Activated CD4-positive, alpha-beta T cell treated with anti-CD3 and anti-CD28 coated beads for 36 hours (primary cell): ENCODE measurements around the gene LYPD1. TPM values are rescaled to one million over a fixed set of nuclear protein-coding genes. Genes with fewer than 3 reads are reported as not detected.

Experiments
- ATAC-seq: fragments of 200-7000 bp; cut with Tn5 transposase; one replicate; pipeline ENCODE4 v1.10.0; 2021; ENCODE audit warnings: mild to moderate bottlenecking, moderate library complexity
- CTCF ChIA-PET: fragments of 350-600 bp; sonication (Branson Sonifier 250); formaldehyde crosslinking; loops from one replicate; lab custom pipeline; 2021; ENCODE audit warnings: antibody characterized with exemption; lab: Charles Lee
- POLR2A ChIA-PET: fragments of 350-600 bp; sonication (Branson Sonifier 250); formaldehyde crosslinking; loops from one replicate; lab custom pipeline; 2021; ENCODE audit warnings: antibody characterized with exemption, inconsistent platforms; lab: Charles Lee
- DNase-seq: peaks from one replicate; pipeline ENCODE4 v3.0.0-alpha.2; 2020
- H3K27ac Mint-ChIP-seq: one replicate; pipeline ENCODE4 v1.8.0; 2021; ENCODE audit warnings: mixed read lengths
- H3K27me3 Mint-ChIP-seq: one replicate; pipeline ENCODE4 v1.8.0; 2021; ENCODE audit warnings: mixed read lengths
- H3K36me3 Mint-ChIP-seq: one replicate; pipeline ENCODE4 v1.8.0; 2021; ENCODE audit warnings: low read depth, mixed read lengths
- H3K4me1 Mint-ChIP-seq: one replicate; pipeline ENCODE4 v1.8.0; 2021; ENCODE audit warnings: mixed read lengths
- H3K4me3 Mint-ChIP-seq: one replicate; pipeline ENCODE4 v1.8.0; 2021; ENCODE audit warnings: mild to moderate bottlenecking, moderate library complexity, mixed read lengths
- H3K9me3 Mint-ChIP-seq: one replicate; pipeline ENCODE4 v1.8.0; 2021; ENCODE audit warnings: low read depth, mixed read lengths
- intact Hi-C, 2 experiments: fragments of 100-400 bp; cut with DNase I in 1 of 2; cut with micrococcal nuclease in 1 of 2; formaldehyde crosslinking; loops; one replicate each; pipeline versions ENCODE4 v1.14.2 to v1.15.1; 2022 to 2024; cut with DNase I, micrococcal nuclease
- total RNA-seq, 2 experiments: library from RNA; stranded (reverse); gene quantifications; one replicate each; pipeline ENCODE4 v1.2.3, GENCODE V29; 2021

The LYPD1 gene
- total RNA-seq, 2 experiments from 2014 or later, result not detected

- CTCF ChIA-PET, result no interaction called here
- no peak overlapping the region for H3K4me3 Mint-ChIP-seq
- H3K36me3 Mint-ChIP-seq, result no peaks in the 10 kb centered on the region
- no peaks in the 10 kb centered on the region for H3K27me3 Mint-ChIP-seq
- H3K4me1 Mint-ChIP-seq, result no peaks in the 10 kb centered on the region
- no peak overlapping the region for H3K27ac Mint-ChIP-seq
- intact Hi-C loops, result no loop called here
- POLR2A ChIA-PET, result no interaction called here
- H3K9me3 Mint-ChIP-seq, result no peaks in the 10 kb centered on the region
- DNase-seq, result no peak
- no peak for ATAC-seq
Measured at GRCh38 chr2:132605236-132606180, 64.5 kb downstream of the LYPD1 start.

- peaks cover 3% of the 10 kb centered on the region for H3K27me3 Mint-ChIP-seq
- H3K36me3 Mint-ChIP-seq, result no peaks in the 10 kb centered on the region
- H3K9me3 Mint-ChIP-seq, result no peaks in the 10 kb centered on the region
- no peaks in the 10 kb centered on the region for H3K4me1 Mint-ChIP-seq
- no peak overlapping the region for H3K27ac Mint-ChIP-seq
- ChIA-PET CTCF (no interaction called here), POLR2A (no interaction called here)
- ATAC-seq (no peak), DNase-seq (no peak)
- no peak overlapping the region for H3K4me3 Mint-ChIP-seq
- intact Hi-C loops, result no loop called here
Measured at GRCh38 chr2:132604561-132604960, 65.4 kb downstream of the LYPD1 start.

- Mint-ChIP-seq H3K4me3 (no peak overlapping the region), H3K4me1 (no peaks in the 10 kb centered on the region), H3K27ac (no peak overlapping the region), H3K9me3 (no peaks in the 10 kb centered on the region), H3K36me3 (no peaks in the 10 kb centered on the region), H3K27me3 (peaks cover 7% of the 10 kb centered on the region)
- POLR2A ChIA-PET, result no interaction called here
- CTCF ChIA-PET, result no interaction called here
- no peak for ATAC-seq
- no peak for DNase-seq
- intact Hi-C loops, result no loop called here
Measured at GRCh38 chr2:132599556-132599955, 70.4 kb downstream of the LYPD1 start.

GRCh38 chr2:132598536-132598935 is 71.5 kb downstream of the LYPD1 start:
- ChIA-PET CTCF (no interaction called here), POLR2A (no interaction called here)
- Mint-ChIP-seq H3K27me3 (peaks cover 7% of the 10 kb centered on the region), H3K27ac (no peak overlapping the region), H3K36me3 (no peaks in the 10 kb centered on the region), H3K4me1 (no peaks in the 10 kb centered on the region), H3K4me3 (no peak overlapping the region), H3K9me3 (no peaks in the 10 kb centered on the region)
- DNase-seq (no peak), ATAC-seq (no peak)
- intact Hi-C loops, result no loop called here

GRCh38 chr2:132597831-132598230 is 72.2 kb downstream of the LYPD1 start:
- Mint-ChIP-seq H3K4me1 (no peaks in the 10 kb centered on the region), H3K9me3 (no peaks in the 10 kb centered on the region), H3K27ac (no peak overlapping the region), H3K36me3 (no peaks in the 10 kb centered on the region), H3K27me3 (peaks cover 7% of the 10 kb centered on the region), H3K4me3 (no peak overlapping the region)
- ATAC-seq (no peak), DNase-seq (no peak)
- intact Hi-C loops, result no loop called here
- CTCF ChIA-PET, result no interaction called here
- POLR2A ChIA-PET, result no interaction called here

GRCh38 chr2:132597166-132597565 is 72.8 kb downstream of the LYPD1 start:
- ATAC-seq (no peak), DNase-seq (no peak)
- no peak overlapping the region for H3K27ac Mint-ChIP-seq
- peaks cover 7% of the 10 kb centered on the region for H3K27me3 Mint-ChIP-seq
- no peaks in the 10 kb centered on the region for H3K36me3 Mint-ChIP-seq
- ChIA-PET POLR2A (no interaction called here), CTCF (no interaction called here)
- no peaks in the 10 kb centered on the region for H3K4me1 Mint-ChIP-seq
- intact Hi-C loops, result no loop called here
- H3K9me3 Mint-ChIP-seq, result no peaks in the 10 kb centered on the region
- no peak overlapping the region for H3K4me3 Mint-ChIP-seq

- CTCF ChIA-PET, result no interaction called here
- H3K9me3 Mint-ChIP-seq, result no peaks in the 10 kb centered on the region
- H3K36me3 Mint-ChIP-seq, result no peaks in the 10 kb centered on the region
- no peak overlapping the region for H3K4me3 Mint-ChIP-seq
- DNase-seq (no peak), ATAC-seq (no peak)
- H3K27ac Mint-ChIP-seq, result no peak overlapping the region
- POLR2A ChIA-PET, result no interaction called here
- intact Hi-C loops, result no loop called here
- H3K27me3 Mint-ChIP-seq, result peaks cover 7% of the 10 kb centered on the region
- no peaks in the 10 kb centered on the region for H3K4me1 Mint-ChIP-seq
Measured at GRCh38 chr2:132595693-132596092, 74.3 kb downstream of the LYPD1 start.

- no peak for ATAC-seq
- DNase-seq, result no peak
- Mint-ChIP-seq H3K36me3 (no peaks in the 10 kb centered on the region), H3K9me3 (no peaks in the 10 kb centered on the region), H3K4me3 (no peak overlapping the region), H3K27ac (no peak overlapping the region), H3K27me3 (peaks cover 7% of the 10 kb centered on the region), H3K4me1 (no peaks in the 10 kb centered on the region)
- CTCF ChIA-PET, result no interaction called here
- POLR2A ChIA-PET, result no interaction called here
- intact Hi-C loops, result no loop called here
Measured at GRCh38 chr2:132595186-132595585, 74.8 kb downstream of the LYPD1 start.
